HCT116 (cell line): Measurements from ENCODE around the gene GRM5. TPM values are rescaled to one million over a fixed set of nuclear protein-coding genes. Genes with fewer than 3 reads are reported as not detected.

Experiments used
- ATAC-seq: fragments of 200-7000 bp; cut with Tn5 transposase; 2 replicates; pipeline ENCODE4 v1.9.1; 2020; ENCODE audit warnings: mild to moderate bottlenecking, moderate library complexity
- BruUV-seq: library from RNA; stranded (reverse); fragments of 400-500 nt; replicated peaks from 2 replicates; lab custom pipeline; 2021; lab: Mats Ljungman, UMichigan
- CTCF ChIA-PET: fragments of 300-600 bp; sonication (Branson Sonifier 250); formaldehyde crosslinking; loops from one replicate; lab custom pipeline; 2021; ENCODE audit warnings: antibody characterized with exemption; lab: Charles Lee
- POLR2A ChIA-PET: fragments of 300-600, 350-600 bp; sonication (Branson Sonifier 250); formaldehyde crosslinking; loops from one replicate; lab custom pipeline; 2021; ENCODE audit warnings: antibody characterized with exemption; lab: Charles Lee
- RAD21 ChIA-PET, 2 experiments: fragments of 300-600 bp; sonication (Branson Sonifier 250); formaldehyde crosslinking; loops; one replicate each; lab custom pipeline; 2023; ENCODE audit warnings: low total read pairs in 2 of 2; ENCODE audit not compliant: uncharacterized antibody in 2 of 2, unreplicated experiment in 2 of 2, low non-redundant PET in 1 of 2; lab: Charles Lee
- DNase-seq: peaks from one replicate; pipeline ENCODE4 v3.0.0-alpha.2; 2010; ENCODE audit warnings: low read depth, low spot score
- H2AFZ ChIP-seq: fragments of 200-600 bp; shearing (Covaris generic), sonication (generic); 2 replicates; pipeline ENCODE4 v1.6.1; 2017; ENCODE audit warnings: low read depth, mixed run types, mixed read lengths, antibody characterized with exemption, low read length; ENCODE audit not compliant: poor library complexity, severe bottlenecking
- H3K27ac ChIP-seq: 2 replicates; pipeline ENCODE4 v1.5.1; 2012; ENCODE audit warnings: low read depth, low read length
- H3K27me3 ChIP-seq: fragments of 200-600 bp; sonication (generic); 2 replicates; pipeline ENCODE4 v1.6.1; 2016; ENCODE audit warnings: mixed run types, low read length, mixed read lengths; ENCODE audit not compliant: insufficient read depth
- H3K36me3 ChIP-seq, 2 experiments: fragments of 200-500 bp in 1 of 2; fragments of 200-600 bp in 1 of 2; sonication (Bioruptor generic) in 1 of 2; sonication (generic) in 1 of 2; 2 replicates each; pipeline versions ENCODE4 v1.5.1 to v1.6.1; 2014 to 2016; ENCODE audit warnings: low read length in 2 of 2, inconsistent platforms in 1 of 2, mixed read lengths in 1 of 2, mixed run types in 1 of 2; ENCODE audit not compliant: insufficient read depth in 2 of 2, control insufficient read depth in 1 of 2
- H3K4me1 ChIP-seq, 2 experiments: fragments of 200-600 bp in 1 of 2; sonication (generic) in 1 of 2; 2 replicates each; pipeline versions ENCODE4 v1.5.1 to v1.6.1; 2012 to 2017; ENCODE audit warnings: low read length in 2 of 2, inconsistent platforms in 1 of 2, mild to moderate bottlenecking in 1 of 2, mixed read lengths in 1 of 2, mixed run types in 1 of 2, moderate library complexity in 1 of 2; ENCODE audit not compliant: insufficient read depth in 2 of 2, control insufficient read depth in 1 of 2
- H3K4me2 ChIP-seq: fragments of 200-600 bp; sonication (generic); 2 replicates; pipeline ENCODE4 v1.6.1; 2017; ENCODE audit warnings: mixed run types, low read length, mixed read lengths
- H3K4me3 ChIP-seq, 2 experiments: fragments of 200-600 bp in 1 of 2; sonication (generic) in 1 of 2; replicated peaks in 1 of 2; 2 replicates each; pipeline ENCODE4 v1.5.1; 2011 to 2016; ENCODE audit warnings: low read length in 2 of 2, control low read depth in 1 of 2, low read depth in 1 of 2, mild to moderate bottlenecking in 1 of 2, mixed read lengths in 1 of 2, mixed run types in 1 of 2
- H3K79me2 ChIP-seq: fragments of 200-600 bp; sonication (generic); 2 replicates; pipeline ENCODE4 v1.6.1; 2017; ENCODE audit warnings: mild to moderate bottlenecking, mixed run types, low read length, moderate library complexity, mixed read lengths; ENCODE audit not compliant: insufficient read depth
- H3K9ac ChIP-seq: fragments of 200-600 bp; sonication (generic); 2 replicates; pipeline ENCODE4 v1.6.1; 2016; ENCODE audit warnings: low read length, mixed read lengths
- H3K9me2 ChIP-seq: fragments of 200-600 bp; sonication (generic), shearing (Covaris generic); 2 replicates; pipeline ENCODE4 v1.6.1; 2017; ENCODE audit warnings: mixed run types, mild to moderate bottlenecking, moderate library complexity; ENCODE audit not compliant: insufficient read depth
- H3K9me3 ChIP-seq, 2 experiments: fragments of 200-500 bp in 1 of 2; fragments of 200-600 bp in 1 of 2; sonication (Bioruptor generic) in 1 of 2; sonication (generic) in 1 of 2; 2 replicates each; pipeline ENCODE4 v1.6.1; 2014 to 2017; ENCODE audit warnings: low read length in 2 of 2, mixed read lengths in 2 of 2, inconsistent platforms in 1 of 2, low read depth in 1 of 2, mild to moderate bottlenecking in 1 of 2, mixed run types in 1 of 2, moderate library complexity in 1 of 2; ENCODE audit not compliant: control insufficient read depth in 1 of 2, insufficient read depth in 1 of 2
- H4K20me1 ChIP-seq: fragments of 200-600 bp; sonication (generic), shearing (Covaris generic); 2 replicates; pipeline ENCODE4 v1.6.1; 2017; ENCODE audit warnings: mixed run types, mild to moderate bottlenecking, moderate library complexity; ENCODE audit not compliant: insufficient read depth
- ATF3 ChIP-seq: IDR thresholded peaks from 2 replicates; pipeline ENCODE4 v1.6.1; 2012
- CEBPB ChIP-seq: IDR thresholded peaks from 2 replicates; pipeline ENCODE4 v1.6.1; 2012; ENCODE audit warnings: low read depth
- EGR1 ChIP-seq: IDR thresholded peaks from 2 replicates; pipeline ENCODE4 v1.6.1; 2012; ENCODE audit warnings: low read depth
- ELF1 ChIP-seq: IDR thresholded peaks from 2 replicates; pipeline ENCODE4 v1.6.1; 2012; ENCODE audit warnings: low read depth, borderline replicate concordance
- EZH2 ChIP-seq: fragments of 200-600 bp; sonication (generic); IDR thresholded peaks from 2 replicates; pipeline ENCODE4 v1.6.1; 2017; ENCODE audit warnings: antibody characterized with exemption, mixed run types
- FOSL1 ChIP-seq: IDR thresholded peaks from 2 replicates; pipeline ENCODE4 v1.6.1; 2012; ENCODE audit warnings: low read depth
- POLR2A ChIP-seq: IDR thresholded peaks from 2 replicates; pipeline ENCODE4 v1.7.0; 2011; ENCODE audit warnings: borderline replicate concordance; ENCODE audit not compliant: insufficient read depth, insufficient read length; ENCODE audit errors: extremely low read depth
- RAD21 ChIP-seq: IDR thresholded peaks from 2 replicates; pipeline ENCODE4 v1.6.1; 2012; ENCODE audit warnings: low read depth, mild to moderate bottlenecking
- SIN3A ChIP-seq: IDR thresholded peaks from 2 replicates; pipeline ENCODE4 v1.6.1; 2012; ENCODE audit warnings: low read depth
- SP1 ChIP-seq: IDR thresholded peaks from 2 replicates; pipeline ENCODE4 v1.6.1; 2012; ENCODE audit warnings: low read depth
- SRF ChIP-seq: IDR thresholded peaks from 2 replicates; pipeline ENCODE4 v1.6.1; 2012; ENCODE audit warnings: low read depth
- TCF7L2 ChIP-seq: IDR thresholded peaks from 2 replicates; pipeline ENCODE4 v1.7.0; 2011; ENCODE audit warnings: borderline replicate concordance, inconsistent platforms; ENCODE audit not compliant: insufficient read depth, insufficient read length; ENCODE audit errors: extremely low read depth
- ZFX ChIP-seq: fragments of 450-650 bp; IDR thresholded peaks from 2 replicates; pipeline ENCODE4 v1.6.1; 2017
- intact Hi-C: fragments of 100-400 bp; cut with micrococcal nuclease; formaldehyde crosslinking; loops from 2 replicates; pipeline ENCODE4 v1.10.0; 2022
- total RNA-seq: library from RNA; stranded (reverse); gene quantifications from one replicate; pipeline ENCODE4 v1.2.1, GENCODE V29; 2021; ENCODE audit not compliant: unreplicated experiment
- TF ChIP-seq, protein P1 (sequence below): IDR thresholded peaks from 2 replicates; pipeline ENCODE4 v1.6.1; 2011; ENCODE audit warnings: mild to moderate bottlenecking, low read length, moderate library complexity; ENCODE audit not compliant: insufficient replicate concordance; ENCODE audit errors: extremely low read depth
- TF ChIP-seq, protein P2 (sequence below), 3 experiments: fragments of 200-600 bp in 1 of 3; sonication (generic) in 1 of 3; IDR thresholded peaks in 2 of 3; conservative IDR thresholded peaks in 1 of 3; 2 replicates each; pipeline ENCODE4 v1.5.1; 2012 to 2017; ENCODE audit warnings: low read depth in 2 of 3, low read length in 2 of 3, antibody characterized with exemption in 1 of 3, borderline replicate concordance in 1 of 3, control low read depth in 1 of 3, mild to moderate bottlenecking in 1 of 3, mixed read lengths in 1 of 3, mixed run types in 1 of 3, moderate library complexity in 1 of 3; ENCODE audit not compliant: insufficient read depth in 1 of 3

The GRM5 gene
- total RNA-seq, 1 experiment from 2014 or later = not detected

GRCh38 chr11:88536616-88537265 is 529.0 kb downstream of the GRM5 start:
- Histone ChIP-seq H3K4me3 (0 out of 4 replicates have a peak overlapping the region, but pooled peaks of 1 of the 2 experiments have one; percentile 10), H3K9me2 (no peaks in the 10 kb centered on the region), H4K20me1 (no peaks in the 10 kb centered on the region), H3K27ac (no peak overlapping the region), H3K4me1 (peaks cover 4 to 33% of the 10 kb centered on the region in 2 experiments; a peak in 3 of 4 replicates), H3K4me2 (peak overlapping the region; percentile 56; the same call in 1 of the 2 replicates), H3K79me2 (no peaks in the 10 kb centered on the region), H3K9me3 (no peaks in the 10 kb centered on the region), H3K27me3 (no peaks in the 10 kb centered on the region), H3K36me3 (no peaks in the 10 kb centered on the region), H3K9ac (no peak overlapping the region), H2AFZ (peak overlapping the region; percentile 75)
- POLR2A ChIA-PET = no interaction called here
- no TSS peak for BruUV-seq
- intact Hi-C loops = no loop called here
- RAD21 ChIA-PET = no interaction called here
- no peak for TF ChIP-seq TCF7L2
- no peak for TF ChIP-seq RAD21
- TF ChIP-seq, protein P1, sequence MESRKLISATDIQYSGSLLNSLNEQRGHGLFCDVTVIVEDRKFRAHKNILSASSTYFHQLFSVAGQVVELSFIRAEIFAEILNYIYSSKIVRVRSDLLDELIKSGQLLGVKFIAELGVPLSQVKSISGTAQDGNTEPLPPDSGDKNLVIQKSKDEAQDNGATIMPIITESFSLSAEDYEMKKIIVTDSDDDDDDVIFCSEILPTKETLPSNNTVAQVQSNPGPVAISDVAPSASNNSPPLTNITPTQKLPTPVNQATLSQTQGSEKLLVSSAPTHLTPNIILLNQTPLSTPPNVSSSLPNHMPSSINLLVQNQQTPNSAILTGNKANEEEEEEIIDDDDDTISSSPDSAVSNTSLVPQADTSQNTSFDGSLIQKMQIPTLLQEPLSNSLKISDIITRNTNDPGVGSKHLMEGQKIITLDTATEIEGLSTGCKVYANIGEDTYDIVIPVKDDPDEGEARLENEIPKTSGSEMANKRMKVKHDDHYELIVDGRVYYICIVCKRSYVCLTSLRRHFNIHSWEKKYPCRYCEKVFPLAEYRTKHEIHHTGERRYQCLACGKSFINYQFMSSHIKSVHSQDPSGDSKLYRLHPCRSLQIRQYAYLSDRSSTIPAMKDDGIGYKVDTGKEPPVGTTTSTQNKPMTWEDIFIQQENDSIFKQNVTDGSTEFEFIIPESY = no peak
- TF ChIP-seq, protein P2, sequence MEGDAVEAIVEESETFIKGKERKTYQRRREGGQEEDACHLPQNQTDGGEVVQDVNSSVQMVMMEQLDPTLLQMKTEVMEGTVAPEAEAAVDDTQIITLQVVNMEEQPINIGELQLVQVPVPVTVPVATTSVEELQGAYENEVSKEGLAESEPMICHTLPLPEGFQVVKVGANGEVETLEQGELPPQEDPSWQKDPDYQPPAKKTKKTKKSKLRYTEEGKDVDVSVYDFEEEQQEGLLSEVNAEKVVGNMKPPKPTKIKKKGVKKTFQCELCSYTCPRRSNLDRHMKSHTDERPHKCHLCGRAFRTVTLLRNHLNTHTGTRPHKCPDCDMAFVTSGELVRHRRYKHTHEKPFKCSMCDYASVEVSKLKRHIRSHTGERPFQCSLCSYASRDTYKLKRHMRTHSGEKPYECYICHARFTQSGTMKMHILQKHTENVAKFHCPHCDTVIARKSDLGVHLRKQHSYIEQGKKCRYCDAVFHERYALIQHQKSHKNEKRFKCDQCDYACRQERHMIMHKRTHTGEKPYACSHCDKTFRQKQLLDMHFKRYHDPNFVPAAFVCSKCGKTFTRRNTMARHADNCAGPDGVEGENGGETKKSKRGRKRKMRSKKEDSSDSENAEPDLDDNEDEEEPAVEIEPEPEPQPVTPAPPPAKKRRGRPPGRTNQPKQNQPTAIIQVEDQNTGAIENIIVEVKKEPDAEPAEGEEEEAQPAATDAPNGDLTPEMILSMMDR (IDR thresholded peaks at IDR 0.05 in 2 of 3, conservative IDR thresholded peaks at IDR 0.05 in 1 of 3; ENCODE audit: borderline replicate concordance in 1 of 3, insufficient read depth in 1 of 3, low read depth in 2 of 3, low read length in 2 of 3) = no peak
- TF ChIP-seq FOSL1 = no peak
- no peak for TF ChIP-seq SIN3A
- no peak for TF ChIP-seq ATF3
- no peak for TF ChIP-seq SRF
- no peak for TF ChIP-seq CEBPB
- TF ChIP-seq POLR2A = no peak
- TF ChIP-seq SP1 = no peak
- TF ChIP-seq ELF1 = no peak
- no peak for TF ChIP-seq EGR1
- no peak for TF ChIP-seq ZFX
- no peak for TF ChIP-seq EZH2
- DNase-seq = no peak
- ATAC-seq = no peak
- CTCF ChIA-PET = interaction anchor here (1.0 to 1.3 kb wide), 2 partner anchors 11 to 520 kb away, joined by 3 read pairs; no protein-coding TSS in a partner anchor
